ENCODE data around the gene MICB.
"Not testable (repeated sequence)": the region's sequence is repeated elsewhere in the genome, so short reads cannot be mapped to it uniquely, and the experiment has no call there.

Gene MICB

GRCh38 chr6:31476515-31477139 is 21.3 kb upstream of the MICB start:
- no peak for DNase-seq

DNA sequence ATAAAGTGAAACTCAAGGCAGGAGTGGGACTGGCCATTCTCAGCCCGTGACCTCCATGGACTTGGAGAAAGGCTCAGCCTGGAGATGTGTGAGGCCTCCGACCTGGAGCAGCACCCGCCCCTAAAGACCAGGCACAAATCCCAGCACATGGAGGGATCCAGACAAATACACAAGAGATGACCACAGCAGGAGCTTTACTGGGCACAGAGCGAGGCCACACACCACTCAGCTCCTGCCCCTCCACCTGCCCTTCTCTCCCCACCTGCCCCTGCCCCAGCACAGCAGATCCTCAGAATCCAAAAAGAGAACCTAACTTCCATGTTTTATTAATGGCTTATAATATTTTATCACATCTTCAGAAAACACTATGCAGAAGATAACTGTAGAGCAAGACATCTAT is 20.4 kb upstream of the MICB start:
- no peak for DNase-seq

DNA sequence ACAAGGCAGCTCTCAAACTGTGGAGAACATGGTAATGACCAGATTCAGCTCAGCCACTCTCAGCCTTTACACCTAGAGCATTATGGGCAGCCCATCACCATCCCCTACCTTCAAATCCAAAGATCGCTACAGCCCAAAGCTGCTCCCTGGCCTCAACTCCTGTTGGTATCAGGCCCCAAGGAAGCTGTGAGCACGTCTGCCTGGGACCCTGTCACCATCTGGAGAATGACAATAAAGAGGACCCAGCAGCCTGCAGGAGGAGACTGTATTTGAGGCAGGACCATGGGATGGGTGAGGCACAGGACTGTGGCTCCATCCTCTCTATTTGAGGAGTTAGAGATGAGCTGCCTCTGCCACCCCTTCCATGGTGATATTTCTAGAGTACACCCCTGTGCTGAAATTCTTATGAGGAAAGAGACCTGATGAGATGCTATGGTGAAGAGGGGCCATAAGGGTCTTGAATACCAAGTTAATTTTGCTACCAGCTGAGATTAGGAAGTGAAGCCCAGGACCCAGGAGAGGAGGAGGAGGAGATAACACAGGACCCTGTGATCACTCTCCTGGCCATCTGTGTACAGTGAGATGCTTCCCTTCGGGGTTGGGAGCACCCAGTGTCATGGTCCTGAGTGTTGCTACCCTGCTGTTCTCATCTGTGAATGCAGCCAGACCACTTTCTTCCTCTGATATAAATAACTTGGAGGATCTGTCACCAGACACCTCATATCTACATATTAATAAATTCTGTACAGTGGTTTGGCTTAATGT is 19.6 kb upstream of the MICB start:
- DNase-seq: no peak

GRCh38 chr6:31479151-31479932 is 18.6 kb upstream of the MICB start:
- DNase-seq: no peak

DNA sequence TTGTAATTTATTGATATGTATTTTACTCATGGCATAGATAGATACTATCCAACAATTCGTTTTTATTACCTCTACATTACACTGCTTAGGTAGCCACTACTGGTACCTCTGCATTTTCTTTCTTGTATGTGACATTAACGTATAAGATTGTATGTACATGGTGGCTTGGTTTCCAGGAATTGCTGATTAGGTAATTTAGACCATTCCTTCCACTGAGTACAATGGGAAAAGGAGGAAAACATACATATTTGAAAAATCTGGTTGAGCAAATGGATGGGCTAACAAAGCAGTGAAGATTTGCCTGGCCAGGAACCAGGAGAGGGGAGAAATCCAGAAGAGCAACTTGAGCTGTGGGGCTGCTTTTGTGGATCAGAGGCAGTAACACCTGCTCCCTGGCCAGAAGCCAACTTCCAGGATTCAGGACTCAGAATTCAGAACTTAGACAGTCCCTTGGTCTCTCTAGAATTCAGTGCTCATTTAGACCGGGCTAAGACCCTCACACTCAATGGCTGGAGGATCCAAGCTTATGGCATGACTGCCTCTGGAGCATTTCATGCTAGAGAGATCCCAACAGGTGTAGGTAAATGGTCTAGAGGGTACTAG is 17.9 kb upstream of the MICB start:
- DNase-seq: no peak

DNA sequence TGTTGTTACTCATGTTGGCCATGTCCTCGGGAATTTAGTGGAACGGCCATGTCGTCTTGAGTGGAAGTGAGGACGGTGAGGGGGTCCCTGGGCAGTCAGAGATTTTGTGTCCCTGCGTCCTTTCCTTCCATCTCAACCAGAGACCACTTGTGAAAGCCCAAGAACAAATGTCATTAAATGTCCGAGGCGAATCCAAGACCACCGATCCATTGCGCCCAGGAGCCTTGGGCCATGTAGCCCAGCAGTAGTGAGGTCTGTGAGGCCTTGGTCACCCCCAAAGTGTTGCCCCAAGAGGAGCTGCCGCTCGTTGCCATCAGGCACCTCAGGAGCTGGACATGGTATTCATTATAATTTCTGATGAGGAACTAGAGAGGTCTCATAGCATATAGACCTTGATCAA is 17.4 kb upstream of the MICB start:
- no peak for DNase-seq

DNA sequence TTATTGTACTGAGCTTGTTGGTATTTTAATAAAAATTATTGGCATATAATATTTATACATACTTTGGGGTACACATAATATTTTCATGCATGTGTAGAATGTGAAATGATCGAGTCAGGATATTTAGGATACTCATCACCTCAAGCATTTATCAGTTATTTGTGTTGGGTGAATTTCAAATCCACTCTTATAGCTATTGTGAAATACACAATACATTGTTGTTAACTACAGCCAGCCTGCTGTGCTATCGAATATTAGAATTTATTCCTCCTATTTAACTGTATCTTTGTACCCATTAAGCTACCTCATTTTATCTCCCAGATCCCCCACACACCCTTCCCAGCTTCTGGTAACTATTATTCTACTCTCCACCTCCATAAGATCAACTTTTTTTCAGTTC is 14.6 kb upstream of the MICB start:
- DNase-seq: no peak

GRCh38 chr6:31485055-31485454 is 12.9 kb upstream of the MICB start:
- no peak for DNase-seq

- not testable (repeated sequence) for DNase-seq
Observed at GRCh38 chr6:31486065-31486837, 11.7 kb upstream of the MICB start.

DNA sequence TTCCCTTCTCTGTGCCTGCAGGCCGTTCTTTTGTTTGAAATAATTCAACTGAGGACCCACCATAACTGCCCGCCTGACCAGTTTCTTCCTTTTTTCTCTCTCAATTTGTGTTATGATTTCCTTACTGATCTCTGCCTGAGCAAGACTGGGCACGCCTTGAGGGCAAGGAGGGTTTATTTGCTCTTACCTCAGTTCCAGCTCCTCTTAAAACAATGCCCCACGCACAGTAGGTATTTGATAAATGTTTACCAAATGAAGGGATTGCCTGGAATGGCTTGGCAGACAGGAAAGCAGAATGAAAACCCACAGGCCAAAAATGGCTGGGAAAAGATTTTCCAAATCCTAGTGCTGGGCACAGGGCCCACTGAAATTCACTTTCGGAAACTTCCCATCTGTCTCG is 10.3 kb upstream of the MICB start:
- not testable (repeated sequence) for DNase-seq

- no peak for DNase-seq
Observed at GRCh38 chr6:31489086-31489485, 8.9 kb upstream of the MICB start.

DNA sequence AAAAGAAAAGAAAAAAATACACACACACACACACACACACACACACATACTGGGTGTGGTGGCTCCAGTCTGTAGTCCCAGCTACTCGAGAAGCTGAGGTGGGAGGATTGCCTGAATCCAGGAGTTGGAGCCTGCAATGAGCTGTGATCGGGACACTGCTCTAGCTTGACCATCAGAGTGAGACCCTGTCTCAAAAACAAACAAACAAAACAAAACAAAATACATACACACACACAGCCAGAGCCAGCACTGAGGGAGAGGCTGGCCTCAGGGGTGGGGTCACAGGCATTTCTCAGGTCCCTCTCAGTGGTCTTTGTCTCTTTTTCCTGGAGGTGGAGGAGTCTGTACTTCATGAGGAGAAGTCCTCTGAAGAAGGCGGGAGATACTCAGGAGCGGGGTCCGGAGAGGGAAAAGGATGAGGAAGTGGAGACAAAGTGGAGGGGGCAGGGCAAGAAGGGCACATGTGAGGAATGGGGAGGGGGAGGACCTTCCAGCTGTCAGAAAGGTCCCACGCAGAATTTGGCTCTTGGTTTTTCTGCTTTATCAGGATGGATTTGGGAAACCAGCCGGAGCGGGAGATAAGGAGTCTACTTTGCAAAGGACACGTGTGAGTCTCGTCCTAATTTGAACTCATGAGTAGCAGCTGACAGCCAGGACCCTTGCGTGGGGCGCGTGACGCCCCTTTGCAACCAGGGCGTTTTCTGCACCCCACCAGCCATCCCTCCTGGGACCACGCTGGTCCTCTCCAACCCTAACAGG is 7.7 kb upstream of the MICB start:
- no peak for DNase-seq

DNA sequence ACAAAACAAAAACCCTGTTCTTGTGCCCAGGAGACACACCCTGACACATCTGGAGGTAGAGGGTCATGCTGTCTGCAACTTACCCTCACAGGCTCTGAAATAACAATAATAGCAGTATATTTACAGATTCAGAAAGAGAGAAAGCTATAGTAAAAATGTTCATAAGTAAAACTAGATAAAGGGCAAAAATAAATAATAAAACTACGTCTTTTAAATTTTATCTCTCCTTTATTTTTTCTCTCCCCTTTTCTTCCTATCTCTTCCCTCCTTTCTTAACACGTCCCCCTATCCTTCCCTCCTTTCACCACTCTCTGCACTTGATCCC is 4.4 kb upstream of the MICB start:
- not testable (repeated sequence) for DNase-seq

DNA sequence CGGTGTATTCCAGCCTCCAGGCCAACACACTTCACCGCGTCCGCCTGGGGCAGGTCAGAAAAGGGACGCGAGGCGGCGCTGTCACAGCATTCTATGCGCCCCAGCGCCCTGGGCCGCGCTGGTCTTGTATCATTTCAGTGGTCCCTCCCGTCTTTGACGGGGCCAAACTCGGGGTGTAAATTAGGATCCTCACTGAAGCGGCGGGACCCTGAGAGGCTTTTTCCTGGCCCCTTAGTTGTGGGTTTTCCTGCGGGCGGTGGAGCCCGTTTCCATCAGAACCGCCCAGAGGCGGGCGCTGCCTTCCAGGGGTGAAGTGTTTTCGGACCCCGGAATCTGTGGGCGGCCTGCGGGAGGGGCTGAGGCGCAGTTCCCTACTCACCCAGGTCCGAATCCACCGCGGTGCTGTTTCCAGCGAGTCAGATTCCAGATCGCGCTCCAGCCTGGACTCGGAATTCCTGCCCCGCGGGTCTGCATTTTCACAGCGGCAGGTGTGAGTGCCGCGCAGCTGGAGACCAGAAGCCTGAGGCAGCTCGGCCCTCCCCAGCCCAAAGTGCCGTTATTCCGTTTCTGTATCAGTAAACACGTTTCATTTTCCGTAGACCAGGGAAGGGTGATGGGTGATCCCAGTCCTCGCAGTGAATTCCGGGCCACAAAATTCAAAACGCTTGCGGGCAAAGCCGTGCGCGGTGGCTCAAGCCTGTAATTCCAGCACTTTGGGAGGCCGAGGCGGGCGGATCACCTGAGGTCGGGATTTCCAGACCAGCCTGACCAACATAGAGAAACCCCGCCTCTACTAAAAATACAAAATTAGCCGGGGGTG is 3.9 kb upstream of the MICB start:
- DNase-seq: peak; percentile 82

DNA sequence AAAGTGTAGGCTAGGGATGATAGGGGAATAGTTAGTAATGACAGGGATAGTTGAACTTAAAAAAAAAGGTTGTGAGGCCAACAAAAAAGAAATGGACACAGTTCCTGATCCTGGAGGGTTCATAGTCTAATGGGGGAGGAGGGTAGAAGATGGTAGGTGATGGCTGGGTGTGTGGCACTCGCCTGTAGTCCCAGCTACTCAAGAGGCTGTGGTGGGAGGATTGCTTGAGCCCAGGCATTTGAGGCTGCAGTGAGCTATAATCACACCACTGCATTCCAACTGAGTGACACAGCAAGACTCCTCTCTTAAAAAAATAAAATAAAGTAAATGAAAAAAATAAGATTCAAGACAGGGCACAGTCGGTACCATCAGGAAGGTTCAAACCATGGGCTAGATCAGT is 2.4 kb upstream of the MICB start:
- DNase-seq: no peak

DNA sequence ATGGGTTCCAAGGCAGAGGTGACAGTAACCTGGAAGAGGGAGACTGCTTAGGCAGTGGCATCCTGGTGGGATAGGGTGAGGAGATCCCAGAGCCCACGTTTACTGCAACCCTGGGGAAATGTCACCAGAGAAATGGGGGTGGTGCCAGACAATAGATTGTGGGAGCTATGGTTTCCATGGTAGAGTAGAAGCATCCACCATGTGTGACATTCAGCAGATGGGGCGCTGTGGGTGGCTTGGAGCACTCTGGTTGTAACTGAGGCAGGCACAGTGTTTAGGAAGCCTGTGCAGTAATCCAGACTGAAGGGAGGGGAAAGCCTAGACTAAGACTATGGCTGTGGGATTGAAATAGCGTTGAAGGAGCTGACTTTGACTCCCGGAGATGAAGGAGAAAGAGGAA is 1.1 kb upstream of the MICB start:
- not testable (repeated sequence) for DNase-seq

- DNase-seq: no peak
Observed at GRCh38 chr6:31498748-31499147, 803 bp downstream of the MICB start.

DNA sequence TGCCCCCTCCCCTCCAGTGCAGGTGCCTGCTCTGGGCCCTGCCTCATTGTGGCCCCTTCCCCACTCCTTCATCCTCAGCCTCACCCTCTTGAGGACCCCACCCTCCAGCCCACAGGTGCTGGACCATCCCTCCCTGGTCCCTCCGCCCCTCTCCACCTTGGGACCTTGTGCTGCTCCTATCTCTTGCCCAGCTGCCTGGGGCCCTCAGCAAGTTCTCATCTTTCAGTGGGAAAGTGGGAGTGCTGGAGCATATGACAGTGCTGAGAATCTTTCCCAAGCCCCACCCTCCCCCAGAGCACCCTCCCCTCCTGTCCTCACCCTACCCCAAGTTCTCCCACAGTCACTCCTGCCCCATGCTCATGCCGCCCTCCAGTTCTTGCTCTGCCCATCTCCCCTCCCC is 1.7 kb downstream of the MICB start:
- DNase-seq: not testable (repeated sequence)

DNA sequence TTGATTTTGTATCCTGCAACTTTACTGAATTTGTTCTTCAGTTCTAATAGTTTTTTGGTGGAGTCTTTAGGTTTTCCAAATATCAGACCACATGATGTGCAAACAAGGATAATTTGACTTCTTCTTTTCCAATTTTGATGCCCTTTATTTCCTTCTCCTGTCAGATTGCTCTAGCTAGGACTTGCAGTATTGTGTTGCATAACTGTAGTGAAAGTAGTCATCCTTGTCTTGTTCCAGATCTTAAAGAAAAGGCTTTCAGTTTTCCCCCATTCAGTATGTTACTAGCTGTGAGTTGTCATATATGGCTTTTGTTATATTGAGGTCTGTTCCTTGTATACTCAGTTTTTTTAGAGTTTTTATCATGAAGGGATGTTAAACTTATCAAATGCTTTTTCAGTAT is 4.6 kb downstream of the MICB start:
- DNase-seq: no peak

- DNase-seq: peak; percentile 12
Observed at GRCh38 chr6:31509036-31509435, 11.1 kb downstream of the MICB start.

- DNase-seq: peak; percentile 8
Observed at GRCh38 chr6:31510007-31510406, 12.1 kb downstream of the MICB start.

Data from activated CD4-positive, CD25-positive, alpha-beta regulatory T cell treated with anti-CD3 and anti-CD28 coated beads, Interleukin-2, amount 50 U/mL, for 72 hours (primary cell).